EL (cell line): ENCODE results near the gene PRKN.

Experiments used
- DNase-seq: peaks from one replicate; pipeline ENCODE4 v3.0.0-alpha.2; 2016

Gene PRKN

DNA sequence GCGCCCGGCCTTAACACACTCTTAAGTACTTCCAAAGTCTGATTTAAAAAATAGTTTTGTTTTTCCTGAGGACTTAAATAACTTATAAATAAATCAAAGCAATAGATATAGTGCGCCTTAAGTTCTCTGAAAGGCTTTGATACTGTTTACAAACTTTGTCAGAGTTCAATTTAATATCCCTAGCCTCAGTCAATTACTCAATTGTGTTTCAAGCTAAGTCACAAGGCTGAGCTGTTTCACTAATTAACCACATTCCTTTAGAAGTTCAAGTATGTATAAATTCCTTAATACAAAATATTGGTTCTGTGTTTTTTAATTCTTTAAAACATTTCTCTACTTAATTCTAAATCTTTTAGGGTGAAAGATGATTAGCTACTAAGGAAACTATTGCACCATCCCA is 1275.3 kb downstream of the PRKN start:
- no peak for DNase-seq

DNA sequence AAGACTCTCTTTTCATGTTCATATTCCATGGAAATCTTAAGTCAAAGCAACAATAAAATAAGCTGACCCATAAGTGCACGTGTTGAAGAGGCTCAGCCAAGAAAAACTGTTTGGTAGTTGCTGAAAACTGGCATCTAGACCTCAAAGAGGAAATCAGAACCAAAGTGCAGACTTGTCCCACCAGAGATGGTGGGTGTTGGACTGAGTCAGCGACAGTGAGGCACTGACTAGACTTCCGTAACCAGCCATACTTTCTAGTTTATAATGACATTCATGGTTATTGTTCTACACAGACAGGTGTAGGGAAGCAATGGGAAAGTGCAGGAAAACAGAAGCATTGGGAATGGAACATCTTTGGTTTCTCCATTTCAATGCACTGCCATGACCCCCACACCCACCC is 1278.0 kb downstream of the PRKN start:
- DNase-seq, result no peak

DNA sequence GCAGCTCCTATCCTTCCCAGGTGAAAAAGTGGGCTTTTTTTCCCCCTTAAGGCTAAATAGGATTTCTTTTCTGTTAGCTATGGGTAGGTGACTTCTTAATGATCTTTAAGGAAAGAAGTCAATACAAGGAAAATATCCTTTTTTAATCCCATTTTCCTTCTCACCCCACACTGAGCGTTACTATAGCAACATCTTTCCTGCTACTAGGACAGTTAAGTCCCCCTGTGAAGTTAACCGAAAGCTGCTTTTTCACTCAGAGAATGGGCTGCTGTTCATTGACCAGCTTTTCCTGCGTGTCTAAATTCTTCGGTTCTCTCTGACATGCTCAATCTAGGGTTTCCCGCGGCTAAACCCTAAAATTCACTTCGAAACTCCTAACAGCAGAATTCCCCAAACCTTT is 1280.6 kb downstream of the PRKN start:
- no peak for DNase-seq

DNA sequence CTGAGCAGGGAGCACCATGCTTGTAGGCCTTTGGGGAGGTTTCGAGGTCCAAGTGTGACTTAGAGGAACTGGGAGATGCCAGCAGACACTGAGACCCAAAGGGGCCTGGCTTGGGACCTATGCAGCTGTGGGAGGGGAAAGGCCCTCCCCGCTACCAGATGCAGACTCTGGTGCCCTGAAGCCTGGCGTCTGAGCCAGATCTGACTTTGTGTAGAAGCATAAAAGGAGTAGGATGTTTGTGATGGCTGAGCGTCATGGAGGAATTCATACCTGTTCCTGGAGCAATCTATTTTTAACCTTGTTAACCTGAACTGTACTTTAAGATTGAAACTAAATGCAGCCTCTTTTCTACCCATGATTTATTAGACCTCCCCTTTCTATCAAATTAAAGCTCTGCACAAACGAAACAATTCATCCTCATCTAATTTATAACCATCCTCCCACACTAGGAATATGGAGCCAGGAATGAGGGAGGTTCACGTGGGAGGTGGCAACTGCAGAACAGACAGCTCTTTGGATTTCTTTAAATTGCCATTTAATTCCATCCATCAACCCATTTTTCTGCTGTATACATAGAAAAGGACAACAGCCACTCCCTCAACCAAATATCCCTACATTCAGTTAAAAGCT is 1281.2 kb downstream of the PRKN start:
- DNase-seq, result no peak

DNA sequence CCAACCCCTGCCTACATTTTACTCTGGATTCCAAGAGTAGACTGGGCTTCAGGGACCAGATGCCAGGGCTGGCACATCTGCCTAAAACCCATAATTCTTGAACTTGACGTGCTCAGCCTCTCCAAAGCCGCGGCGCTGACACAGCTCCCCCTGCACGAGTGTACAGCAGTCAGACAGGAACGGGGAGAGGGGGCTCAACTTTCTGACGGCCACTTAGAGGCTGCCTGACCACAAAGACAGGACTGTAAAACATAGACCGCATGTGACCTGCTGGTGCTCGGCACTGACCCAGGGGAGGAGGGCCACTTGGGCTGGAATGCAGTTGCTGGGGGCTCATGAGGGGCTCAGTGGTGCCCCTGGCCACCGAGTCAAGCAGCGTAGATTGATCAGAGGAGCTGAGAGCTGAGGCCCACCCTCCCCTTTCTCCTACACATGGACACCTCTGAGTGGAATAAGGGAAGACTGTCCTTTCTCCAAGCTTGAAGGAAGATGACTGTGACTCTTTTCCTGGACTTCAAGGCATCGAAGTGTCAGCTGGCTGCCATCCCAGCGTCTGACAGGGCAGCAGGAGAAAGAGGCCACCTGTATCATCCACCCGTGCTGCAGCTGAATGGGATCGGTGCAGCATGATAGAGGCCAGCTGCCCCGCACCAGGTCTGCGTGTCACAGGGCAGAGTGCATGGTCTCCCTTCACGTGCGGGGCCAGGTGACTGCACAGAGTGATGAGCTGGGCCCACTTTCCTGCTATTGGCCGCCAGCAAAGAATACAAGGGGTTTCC is 1282.4 kb downstream of the PRKN start:
- no peak for DNase-seq

DNA sequence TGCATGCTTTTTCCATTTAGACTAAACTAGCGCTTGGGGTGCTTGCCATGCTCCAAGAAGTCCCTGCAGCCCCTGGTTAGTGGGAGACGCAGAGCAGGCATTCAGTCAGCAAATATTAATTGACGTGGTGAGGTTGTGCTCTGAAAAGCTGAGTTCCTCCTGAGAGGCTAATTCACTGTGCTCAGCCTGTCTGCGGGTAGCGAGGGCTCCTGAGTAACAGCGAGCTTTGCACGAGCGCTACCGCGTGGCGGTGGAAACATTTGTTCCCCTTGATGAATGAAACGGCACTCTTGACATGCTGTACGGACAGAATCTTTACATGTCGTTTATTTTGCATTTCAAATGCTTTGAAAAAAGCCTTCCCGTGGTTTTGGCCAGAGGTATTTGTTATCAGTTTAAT is 1283.1 kb downstream of the PRKN start:
- no peak for DNase-seq

DNA sequence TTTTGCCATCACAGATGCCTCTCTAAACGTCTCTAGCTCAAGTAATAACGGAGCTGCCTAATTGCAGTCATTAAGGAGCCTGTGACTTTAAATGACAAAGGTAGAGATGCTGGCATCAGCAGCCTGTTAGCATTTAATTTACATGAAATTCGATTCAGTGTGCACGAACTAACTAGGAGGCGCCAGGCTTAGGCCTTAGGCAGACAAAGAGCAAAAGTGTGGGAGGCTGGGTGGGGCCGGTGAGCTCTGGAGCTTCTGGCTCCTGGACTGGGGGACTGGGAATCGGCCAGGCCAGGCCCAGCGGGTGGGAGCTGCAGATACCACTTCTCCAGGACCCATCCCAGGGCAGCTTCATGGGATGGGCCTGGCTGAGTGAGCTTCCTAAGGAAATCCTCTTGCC is 1283.7 kb downstream of the PRKN start:
- no peak for DNase-seq

DNA sequence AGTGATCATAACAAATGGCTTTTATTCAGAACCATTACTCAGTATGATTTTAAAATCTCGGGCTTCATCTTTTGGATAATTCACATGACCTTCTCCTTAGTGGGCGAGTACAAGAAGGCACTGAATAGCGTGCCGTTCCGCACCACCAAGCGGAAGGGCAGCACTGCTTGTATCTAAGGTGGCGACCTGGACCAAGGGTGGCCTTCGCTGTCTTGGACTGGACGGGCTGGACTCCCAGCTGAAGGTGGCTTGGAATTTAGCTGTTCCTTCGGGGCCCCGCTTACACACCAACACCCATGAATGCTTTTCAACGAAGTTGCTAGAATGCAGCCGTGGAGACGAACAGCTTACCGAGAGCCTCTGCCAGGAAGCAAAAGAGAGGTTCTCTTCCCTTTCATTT is 1285.1 kb downstream of the PRKN start:
- DNase-seq, result no peak

DNA sequence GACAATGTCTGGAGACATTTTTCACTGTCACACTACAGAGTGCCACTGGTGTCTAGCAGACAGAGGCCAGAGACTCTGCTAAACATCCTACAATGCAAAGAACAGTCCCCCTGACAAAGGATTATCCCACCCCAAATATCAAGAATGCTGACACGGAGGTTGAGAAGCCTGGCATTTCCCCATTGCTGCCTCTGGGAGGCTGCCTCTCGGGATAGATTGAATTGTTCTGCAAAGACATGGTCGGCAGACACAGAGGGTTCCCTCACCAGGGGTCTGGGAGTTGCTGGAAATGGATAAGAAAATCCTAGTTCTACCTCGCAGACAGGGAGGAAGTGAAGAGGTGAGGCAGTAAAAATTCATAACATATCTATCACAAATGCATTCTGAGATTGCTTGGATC is 1287.3 kb downstream of the PRKN start:
- no peak for DNase-seq

DNA sequence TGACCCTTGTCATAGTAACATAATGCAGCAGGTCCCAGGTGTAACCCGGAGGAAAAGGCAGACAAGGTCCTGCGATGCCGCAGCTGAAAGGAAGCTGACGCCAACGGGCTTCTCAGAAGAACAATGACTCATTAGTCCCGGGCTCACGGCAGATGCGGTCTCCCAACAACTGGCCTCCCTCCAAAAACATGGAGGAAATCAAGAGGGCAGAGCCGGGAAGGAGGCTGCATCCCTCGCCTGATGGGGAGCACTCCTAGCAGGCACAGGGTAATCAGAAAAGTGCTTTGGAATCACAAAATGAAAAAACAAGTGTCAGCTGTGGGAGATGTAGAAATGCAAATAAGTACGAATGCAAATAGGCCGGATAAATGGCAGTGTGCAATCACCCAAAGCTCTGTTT is 1288.5 kb downstream of the PRKN start:
- DNase-seq, result peak; percentile 81

DNA sequence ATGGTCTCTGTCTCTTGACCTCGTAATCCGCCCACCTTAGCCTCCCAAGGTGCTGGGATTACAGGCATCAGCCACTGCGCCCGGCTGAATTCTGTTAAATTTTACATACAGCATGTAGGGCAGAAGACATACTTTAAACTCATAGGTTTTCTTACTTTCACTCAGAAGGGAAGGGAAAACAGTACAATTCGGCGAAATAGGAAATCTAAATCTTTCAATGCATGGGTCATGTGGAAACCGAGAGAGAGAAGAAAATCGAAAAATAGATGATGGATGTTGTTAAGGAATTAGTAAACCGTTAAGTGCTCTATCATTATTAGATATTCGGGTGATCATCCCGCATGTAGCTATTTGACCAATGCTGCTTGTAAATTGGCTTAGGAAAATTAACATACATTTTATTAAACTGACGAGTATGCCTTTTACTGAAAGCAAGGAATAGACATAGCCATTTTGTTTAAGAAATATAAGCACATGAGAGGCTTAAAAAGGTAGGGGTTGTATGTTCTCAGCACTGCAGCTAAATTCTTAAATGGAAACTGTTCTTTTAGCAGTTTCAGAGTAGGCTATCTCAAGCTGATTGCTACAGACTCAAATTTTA is 1289.0 kb downstream of the PRKN start:
- DNase-seq, result no peak

DNA sequence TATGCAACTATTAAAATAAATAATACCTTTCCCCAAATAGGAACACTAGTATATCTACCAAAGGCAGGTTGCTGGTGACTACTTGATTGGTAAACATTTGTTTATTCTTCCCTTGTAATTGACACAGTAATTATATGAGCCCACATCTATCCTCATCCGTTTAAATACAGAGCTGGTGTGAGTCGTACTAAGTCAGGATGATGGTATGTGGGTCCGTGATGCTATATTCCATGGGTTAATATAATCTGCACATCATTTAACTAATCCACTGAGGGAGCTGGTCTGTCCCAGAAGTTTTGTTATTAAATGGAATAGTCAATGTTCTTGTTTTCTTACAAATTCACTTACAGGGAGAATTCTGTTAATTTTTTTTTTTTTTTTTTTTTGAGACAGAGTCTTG is 1289.7 kb downstream of the PRKN start:
- DNase-seq, result peak; percentile 32

DNA sequence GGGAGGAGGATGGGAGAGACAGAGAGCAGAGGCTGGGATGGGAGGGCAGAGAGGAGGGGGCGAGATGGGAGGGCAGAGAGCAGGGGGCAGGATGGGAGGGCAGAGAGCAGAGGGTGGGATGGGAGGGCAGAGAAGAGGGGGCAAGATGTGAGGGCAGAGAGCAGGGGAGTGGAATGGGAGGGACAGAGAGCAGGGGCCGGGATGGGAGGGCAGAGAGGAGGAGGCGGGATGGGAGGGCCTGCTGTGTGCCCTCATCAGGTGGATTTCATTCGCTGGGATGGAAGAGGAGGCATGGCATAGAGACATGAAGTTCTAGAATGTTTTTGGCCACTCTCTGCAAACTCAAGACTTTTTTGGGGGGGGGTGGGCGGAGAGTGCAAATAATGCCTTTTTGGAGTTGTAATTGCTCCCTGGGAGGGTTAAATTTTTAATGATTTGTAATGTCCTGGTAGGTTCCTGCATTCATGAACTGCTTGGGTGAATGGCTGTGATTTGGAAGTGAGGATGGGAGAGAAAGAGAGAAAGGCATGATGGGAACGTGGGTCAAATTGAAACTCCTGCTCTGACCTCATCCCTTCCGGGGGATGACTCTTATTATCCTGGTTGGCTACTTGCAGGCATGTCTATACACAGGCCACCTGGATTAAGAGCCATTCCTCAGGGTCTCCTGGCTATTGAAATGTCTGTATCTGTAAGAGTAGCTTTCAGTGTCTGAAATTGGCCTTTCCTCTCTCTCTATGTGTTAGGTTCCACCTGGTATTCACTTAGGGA is 1291.3 kb downstream of the PRKN start:
- no peak for DNase-seq

DNA sequence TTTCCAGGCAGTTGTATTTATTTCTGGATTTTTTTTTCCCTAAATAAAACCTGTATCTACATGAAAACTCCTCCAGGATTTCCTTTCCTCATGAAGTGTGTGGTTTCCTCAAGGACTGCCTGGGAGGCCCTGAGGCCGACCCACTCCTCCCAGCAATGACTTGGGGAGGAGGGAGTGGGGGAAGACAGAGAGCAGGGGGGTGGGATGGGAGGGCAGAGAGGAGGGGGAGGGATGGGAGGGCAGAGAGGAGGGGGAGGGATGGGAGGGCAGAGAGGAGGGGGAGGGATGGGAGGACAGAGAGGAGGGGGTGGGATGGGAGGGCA is 1291.9 kb downstream of the PRKN start:
- no peak for DNase-seq

DNA sequence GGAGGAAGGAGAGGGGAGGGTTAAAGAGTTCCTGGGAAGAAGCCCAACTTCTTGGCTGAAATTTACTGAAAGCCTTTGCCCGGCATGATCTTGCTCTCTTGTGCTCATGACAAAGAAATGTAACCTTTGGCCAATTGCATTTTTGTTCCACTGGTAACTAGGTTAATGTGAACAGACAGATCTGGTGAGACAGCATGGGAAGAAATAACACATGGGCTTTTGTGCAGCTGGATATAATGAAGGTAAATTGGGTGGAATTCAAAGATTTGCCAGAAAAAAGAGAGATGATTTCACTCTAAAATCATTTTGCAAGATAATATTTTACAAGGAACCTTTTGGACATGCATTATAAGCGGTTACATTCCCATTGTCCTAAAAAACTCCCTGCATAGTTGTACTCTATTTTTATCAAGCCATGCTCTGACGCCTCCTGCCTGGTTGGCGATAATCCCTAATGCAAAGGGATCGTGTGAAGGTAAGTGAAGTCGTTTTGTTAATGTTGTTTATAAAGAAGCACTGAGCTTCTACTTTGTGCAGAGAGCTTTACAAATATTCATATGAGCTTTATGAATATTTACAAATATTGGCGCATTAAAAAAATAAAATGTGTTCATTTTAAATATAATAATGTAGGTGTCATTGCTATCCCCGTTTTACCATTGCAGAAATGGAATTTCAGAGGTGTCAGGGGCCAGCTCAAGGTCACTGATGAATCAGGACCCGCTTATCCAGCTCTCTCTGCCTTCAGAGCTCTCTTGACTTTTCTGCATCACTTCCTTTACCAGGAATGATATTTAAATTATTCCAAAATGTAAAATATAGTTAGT is 1292.4 kb downstream of the PRKN start:
- DNase-seq, result peak; percentile 89

DNA sequence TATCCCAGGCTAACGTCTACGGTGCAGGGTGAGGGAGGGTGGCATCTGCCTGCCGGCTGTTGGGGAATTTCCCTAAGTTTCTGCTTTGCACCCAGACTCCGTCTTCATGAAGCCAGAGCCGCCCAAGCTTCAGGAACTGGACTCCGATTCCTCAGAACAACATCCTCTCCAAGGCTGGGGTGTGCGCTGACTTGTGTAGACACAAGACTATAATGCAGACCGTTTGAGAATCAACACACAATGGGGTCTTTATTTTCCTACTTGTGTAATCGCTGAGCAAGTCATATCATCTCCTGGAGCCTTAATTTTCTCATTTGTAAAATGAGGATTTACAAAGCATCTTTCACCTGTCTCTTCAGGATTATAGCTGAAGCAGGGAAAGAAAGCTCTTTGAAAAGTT is 1293.2 kb downstream of the PRKN start:
- DNase-seq, result peak; percentile 27

DNA sequence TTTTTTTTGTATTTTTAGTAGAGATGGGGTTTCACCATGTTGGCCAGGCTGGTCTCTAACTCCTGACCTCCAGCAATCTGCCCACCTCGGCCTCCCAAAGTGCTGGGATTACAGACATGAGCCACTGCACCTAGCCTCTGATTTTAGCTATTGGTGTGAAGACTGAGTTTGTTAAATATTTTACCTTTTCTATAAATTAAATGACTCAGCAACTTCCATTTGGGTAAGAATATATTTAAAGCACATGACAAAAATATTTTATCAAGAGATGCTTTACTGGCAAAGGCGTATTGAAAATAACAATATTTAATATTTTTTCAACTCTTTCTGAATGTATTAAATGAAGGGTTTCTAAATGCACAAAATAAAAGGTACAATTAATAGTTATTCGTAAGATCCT is 1295.0 kb downstream of the PRKN start:
- DNase-seq, result no peak

DNA sequence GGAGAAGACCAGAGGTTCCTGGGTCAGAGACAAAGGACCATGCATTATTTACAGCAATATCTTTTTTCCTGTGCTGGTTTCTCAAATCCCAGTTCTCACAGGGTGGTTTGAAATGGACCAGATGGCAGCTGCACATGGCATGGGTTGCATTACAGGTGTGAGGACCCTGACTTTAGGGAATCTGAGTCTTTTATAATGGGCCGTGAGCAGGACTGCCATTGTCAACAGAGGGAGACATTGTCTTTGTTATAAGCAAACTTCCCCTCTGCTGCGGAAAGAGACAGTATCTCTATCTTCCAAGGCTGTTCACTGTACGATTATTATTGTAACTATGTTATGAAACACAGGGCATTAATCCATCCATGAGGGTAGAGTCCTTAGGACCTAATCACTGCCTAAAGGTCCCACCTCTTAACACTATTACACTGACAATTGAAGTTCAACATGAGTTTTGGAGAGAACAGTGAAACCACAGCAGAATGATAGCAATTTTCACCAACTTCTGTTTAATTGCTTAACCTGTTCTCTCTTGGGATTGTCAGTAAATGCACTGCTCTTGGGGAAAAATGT is 1297.6 kb downstream of the PRKN start:
- no peak for DNase-seq

DNA sequence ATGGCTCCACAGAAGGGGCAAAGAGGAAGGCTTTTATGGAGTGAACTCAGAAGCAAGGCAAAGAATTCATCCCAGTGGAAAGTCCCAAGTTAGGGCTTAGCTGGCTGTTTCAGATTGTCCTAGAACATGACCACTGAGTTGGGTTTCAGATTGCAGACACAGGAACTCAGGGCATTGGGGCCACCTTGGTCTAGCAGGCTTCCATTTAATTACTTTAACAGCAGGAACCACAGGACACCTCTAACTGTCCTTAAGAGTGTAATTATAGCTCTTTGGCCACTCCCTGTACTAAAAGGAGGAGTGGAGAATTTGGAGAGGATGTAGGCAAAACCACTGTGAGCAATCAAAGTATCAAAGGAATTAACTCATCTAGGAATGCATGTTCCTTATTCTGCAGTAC is 1303.1 kb downstream of the PRKN start:
- no peak for DNase-seq

DNA sequence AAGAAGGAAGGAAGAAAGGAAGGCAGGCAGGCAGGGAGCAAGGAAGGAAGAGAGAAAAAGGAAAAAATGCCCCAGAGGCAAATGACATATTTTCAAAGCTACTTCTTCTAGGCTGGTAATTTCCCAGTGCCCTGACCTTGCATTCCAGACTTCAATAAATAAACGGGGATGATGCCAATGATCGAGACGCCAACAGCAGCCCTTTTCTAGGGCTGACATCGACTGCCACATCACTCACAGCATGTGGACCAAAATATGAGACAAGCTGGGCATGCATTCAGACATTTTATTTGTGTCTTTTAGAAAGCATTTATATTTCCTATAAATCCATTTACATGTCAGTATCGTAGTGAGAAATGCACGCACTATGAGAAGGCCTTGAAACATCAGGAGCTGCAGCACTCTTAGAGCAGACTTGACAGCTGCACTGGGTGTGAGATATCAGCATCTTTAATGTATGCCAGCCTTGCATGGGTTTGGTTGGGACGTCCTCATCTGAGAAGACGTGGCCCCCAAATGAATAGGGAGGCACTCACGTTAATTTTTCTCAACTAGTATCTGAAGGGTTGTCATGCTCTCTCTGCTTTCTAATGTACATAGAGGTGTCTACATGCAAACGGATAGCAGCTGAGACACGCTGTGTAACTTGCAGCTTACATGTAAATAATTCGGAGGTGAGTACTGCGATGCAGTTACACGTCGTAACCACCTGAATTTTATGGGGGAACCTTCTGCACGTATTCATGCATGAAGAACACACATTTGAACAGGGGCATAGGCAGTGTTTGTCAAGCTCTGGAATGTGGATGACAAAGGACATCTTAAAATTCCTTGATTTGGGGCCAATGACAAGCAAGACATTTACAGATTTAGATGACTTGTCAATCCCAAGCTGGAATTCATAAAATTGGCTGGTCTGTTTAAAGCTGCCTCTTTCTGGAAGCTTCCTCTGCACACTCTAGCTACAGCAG is 1304.6 kb downstream of the PRKN start:
- DNase-seq, result peak; percentile 74

DNA sequence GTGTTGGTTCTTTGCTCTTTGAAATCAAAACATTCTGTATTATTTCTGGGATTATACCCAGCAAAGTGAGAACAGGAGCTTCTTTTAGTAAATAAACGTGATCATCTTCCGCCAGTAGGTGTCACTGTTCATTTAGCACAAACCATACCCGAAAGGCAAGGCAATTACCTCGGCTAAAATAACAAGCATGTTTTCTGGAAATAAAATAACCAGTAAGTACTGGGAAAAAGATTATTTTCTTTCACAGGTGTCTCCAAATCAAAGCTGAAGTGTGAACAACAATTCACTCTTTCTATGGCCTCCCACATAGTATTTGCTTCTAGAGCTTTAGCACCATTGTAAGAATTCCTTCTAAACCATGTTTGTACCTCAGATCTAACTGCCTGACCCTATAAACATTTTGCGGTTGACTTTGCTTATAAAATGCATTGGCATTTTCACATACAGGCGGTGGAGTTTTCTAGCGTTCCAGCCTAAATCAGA is 1309.1 kb downstream of the PRKN start:
- peak; percentile 71 for DNase-seq
